K562 (cell line): ENCODE data around the gene KCP. TPM values are rescaled to one million over a fixed set of nuclear protein-coding genes. Genes with fewer than 3 reads are reported as not detected.

Experiments
- EZH2 ChIP-seq: IDR thresholded peaks from 2 replicates; pipeline ENCODE4 v1.6.1; 2012; ENCODE audit warnings: low read depth, mild to moderate bottlenecking, inconsistent platforms, low read length, borderline replicate concordance
- ILK ChIP-seq: fragments of 450-650 bp; IDR thresholded peaks from 2 replicates; pipeline ENCODE4 v1.6.1; 2016; ENCODE audit warnings: missing genetic modification characterization, low read depth, mild to moderate bottlenecking, missing compliant biosample characterization, moderate library complexity, borderline replicate concordance
- MCM7 ChIP-seq, 2 experiments: fragments of 450-650 bp; IDR thresholded peaks; 2 replicates each; pipeline ENCODE4 v1.6.1; 2016 to 2018
- MTF1 ChIP-seq: fragments of 250-450 bp; sonication (Bioruptor Pico); IDR thresholded peaks from 2 replicates; pipeline ENCODE4 v1.9.0; 2021; ENCODE audit warnings: moderate library complexity, mild to moderate bottlenecking, inconsistent platforms, borderline replicate concordance
- POLR2B ChIP-seq: fragments of 450-650 bp; IDR thresholded peaks from 2 replicates; pipeline ENCODE4 v1.6.1; 2018; ENCODE audit warnings: low read depth; ENCODE audit not compliant: partially characterized antibody
- RBM22 ChIP-seq: fragments of 200-400 bp; formaldehyde crosslinking; IDR thresholded peaks from 2 replicates; pipeline ENCODE4 v1.6.1; 2018; ENCODE audit warnings: low read length, low read depth; ENCODE audit not compliant: poor library complexity, severe bottlenecking
- RBM39 ChIP-seq: fragments of 200-400 bp; formaldehyde crosslinking; optimal IDR thresholded peaks from 2 replicates; pipeline ENCODE3; 2018; ENCODE audit warnings: low read depth, low read length
- ZNF561 ChIP-seq: fragments of 450-650 bp; formaldehyde crosslinking; conservative IDR thresholded peaks from 2 replicates; pipeline ENCODE4 v1.4.0; 2020; ENCODE audit warnings: mild to moderate bottlenecking, moderate library complexity
- polyA plus RNA-seq, 8 experiments: library from polyadenylated mRNA; depleted of rRNA in 4 of 8; stranded (reverse) in 5 of 8; unstranded in 3 of 8; fragments of >200 nt; fragmentation: Nextera tagmentation in 2 of 8; fragmentation: Illumina TruSeq in 1 of 8; extraction: Ambion mirVana in 2 of 8; extraction: Trizol in 1 of 8; gene quantifications; 2 replicates each; pipeline versions ENCODE4 v1.2.1 to v1.2.3, GENCODE V29; 2011 to 2014; ENCODE audit warnings: inconsistent platforms in 1 of 8, missing spikeins in 1 of 8
- total RNA-seq, 7 experiments: library from RNA; depleted of rRNA in 6 of 7; stranded (reverse); fragments of >200 nt in 6 of 7; fragmentation: Illumina TruSeq in 2 of 7; extraction: Trizol in 2 of 7; gene quantifications; 2 replicates each; pipeline versions ENCODE4 v1.2.1 to v1.2.3, GENCODE V29; 2011 to 2021; ENCODE audit warnings: low replicate concordance in 1 of 7
- TF ChIP-seq, protein P1 (sequence below), 2 experiments: fragments of 200-800 bp in 1 of 2; sonication (Bioruptor generic) in 1 of 2; sonication (generic) in 1 of 2; formaldehyde crosslinking in 1 of 2; IDR thresholded peaks in 1 of 2; conservative IDR thresholded peaks in 1 of 2; 2 replicates each; pipeline versions ENCODE4 v1.5.0 to v1.6.1; 2016 to 2020; ENCODE audit warnings: missing compliant biosample characterization in 1 of 2, missing genetic modification characterization in 1 of 2, missing genetic modification reagents in 1 of 2
- TF ChIP-seq, protein P2 (sequence below): fragments of 450-650 bp; IDR thresholded peaks from 2 replicates; pipeline ENCODE4 v1.6.1; 2016; ENCODE audit warnings: low read depth
- TF ChIP-seq, protein P3 (sequence below), 2 experiments: fragments of 250-450 bp in 1 of 2; fragments of 450-650 bp in 1 of 2; sonication (Bioruptor Pico) in 1 of 2; IDR thresholded peaks; 2 replicates each; pipeline versions ENCODE4 v1.6.1 to v1.8.0; 2016 to 2021; ENCODE audit warnings: mild to moderate bottlenecking in 2 of 2, moderate library complexity in 2 of 2, missing compliant biosample characterization in 1 of 2, missing genetic modification characterization in 1 of 2

The KCP gene
- total and polyA plus RNA-seq, 9 of the 15 experiments (the other 6 are each of a cell fraction or from before 2014, with no cell fraction given): 0.06 to 0.17 (median 0.12) TPM; not detected in 3

DNA sequence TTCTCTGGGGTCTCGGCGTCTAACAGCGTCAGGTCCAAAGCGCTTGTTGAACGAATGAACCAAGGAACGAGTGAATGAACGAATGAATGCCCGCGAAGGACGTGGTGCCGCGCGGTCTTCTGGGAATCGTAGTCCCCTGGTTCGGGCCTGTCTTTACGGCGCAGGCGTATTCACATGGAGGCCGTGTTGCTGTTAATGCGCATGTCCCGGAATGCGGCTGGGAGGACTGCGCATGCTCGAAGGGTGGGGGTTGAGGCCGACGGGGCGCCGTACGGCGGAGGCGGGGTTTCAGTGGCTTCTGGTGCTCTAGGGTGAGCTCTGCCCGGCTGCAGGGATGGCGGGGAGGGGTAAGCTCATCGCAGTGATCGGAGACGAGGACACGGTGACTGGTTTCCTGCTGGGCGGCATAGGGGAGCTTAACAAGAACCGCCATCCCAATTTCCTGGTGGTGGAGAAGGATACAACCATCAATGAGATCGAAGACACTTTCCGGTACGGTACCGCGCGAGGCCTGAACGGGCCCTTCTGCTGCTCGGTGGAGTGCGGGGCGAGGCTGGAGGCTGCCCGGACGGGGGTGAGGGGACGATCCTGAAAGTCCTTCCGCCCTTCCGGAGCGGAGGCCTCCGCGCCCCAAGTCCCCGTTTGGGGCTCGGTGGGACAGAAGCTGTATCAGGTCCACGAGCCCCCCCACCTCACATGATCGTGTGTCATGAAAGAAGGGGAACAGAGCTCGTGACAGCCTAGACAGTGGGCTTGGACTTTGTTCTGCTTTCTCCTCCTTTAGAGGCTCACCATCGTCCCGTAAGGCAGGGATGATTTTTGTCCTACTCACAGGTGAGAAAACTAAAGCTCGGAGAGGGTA is 47.7 kb downstream of the KCP start, which contains the start of gene ATP6V1F (continued):
- TF ChIP-seq, protein P1, sequence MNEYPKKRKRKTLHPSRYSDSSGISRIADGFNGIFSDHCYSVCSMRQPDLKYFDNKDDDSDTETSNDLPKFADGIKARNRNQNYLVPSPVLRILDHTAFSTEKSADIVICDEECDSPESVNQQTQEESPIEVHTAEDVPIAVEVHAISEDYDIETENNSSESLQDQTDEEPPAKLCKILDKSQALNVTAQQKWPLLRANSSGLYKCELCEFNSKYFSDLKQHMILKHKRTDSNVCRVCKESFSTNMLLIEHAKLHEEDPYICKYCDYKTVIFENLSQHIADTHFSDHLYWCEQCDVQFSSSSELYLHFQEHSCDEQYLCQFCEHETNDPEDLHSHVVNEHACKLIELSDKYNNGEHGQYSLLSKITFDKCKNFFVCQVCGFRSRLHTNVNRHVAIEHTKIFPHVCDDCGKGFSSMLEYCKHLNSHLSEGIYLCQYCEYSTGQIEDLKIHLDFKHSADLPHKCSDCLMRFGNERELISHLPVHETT (CRISPR knock-in tag; conservative IDR thresholded peaks at IDR 0.05 in 1 of 2, IDR thresholded peaks at IDR 0.05 in 1 of 2): no peak
- TF ChIP-seq ZNF561: no peak
- TF ChIP-seq, protein P2, sequence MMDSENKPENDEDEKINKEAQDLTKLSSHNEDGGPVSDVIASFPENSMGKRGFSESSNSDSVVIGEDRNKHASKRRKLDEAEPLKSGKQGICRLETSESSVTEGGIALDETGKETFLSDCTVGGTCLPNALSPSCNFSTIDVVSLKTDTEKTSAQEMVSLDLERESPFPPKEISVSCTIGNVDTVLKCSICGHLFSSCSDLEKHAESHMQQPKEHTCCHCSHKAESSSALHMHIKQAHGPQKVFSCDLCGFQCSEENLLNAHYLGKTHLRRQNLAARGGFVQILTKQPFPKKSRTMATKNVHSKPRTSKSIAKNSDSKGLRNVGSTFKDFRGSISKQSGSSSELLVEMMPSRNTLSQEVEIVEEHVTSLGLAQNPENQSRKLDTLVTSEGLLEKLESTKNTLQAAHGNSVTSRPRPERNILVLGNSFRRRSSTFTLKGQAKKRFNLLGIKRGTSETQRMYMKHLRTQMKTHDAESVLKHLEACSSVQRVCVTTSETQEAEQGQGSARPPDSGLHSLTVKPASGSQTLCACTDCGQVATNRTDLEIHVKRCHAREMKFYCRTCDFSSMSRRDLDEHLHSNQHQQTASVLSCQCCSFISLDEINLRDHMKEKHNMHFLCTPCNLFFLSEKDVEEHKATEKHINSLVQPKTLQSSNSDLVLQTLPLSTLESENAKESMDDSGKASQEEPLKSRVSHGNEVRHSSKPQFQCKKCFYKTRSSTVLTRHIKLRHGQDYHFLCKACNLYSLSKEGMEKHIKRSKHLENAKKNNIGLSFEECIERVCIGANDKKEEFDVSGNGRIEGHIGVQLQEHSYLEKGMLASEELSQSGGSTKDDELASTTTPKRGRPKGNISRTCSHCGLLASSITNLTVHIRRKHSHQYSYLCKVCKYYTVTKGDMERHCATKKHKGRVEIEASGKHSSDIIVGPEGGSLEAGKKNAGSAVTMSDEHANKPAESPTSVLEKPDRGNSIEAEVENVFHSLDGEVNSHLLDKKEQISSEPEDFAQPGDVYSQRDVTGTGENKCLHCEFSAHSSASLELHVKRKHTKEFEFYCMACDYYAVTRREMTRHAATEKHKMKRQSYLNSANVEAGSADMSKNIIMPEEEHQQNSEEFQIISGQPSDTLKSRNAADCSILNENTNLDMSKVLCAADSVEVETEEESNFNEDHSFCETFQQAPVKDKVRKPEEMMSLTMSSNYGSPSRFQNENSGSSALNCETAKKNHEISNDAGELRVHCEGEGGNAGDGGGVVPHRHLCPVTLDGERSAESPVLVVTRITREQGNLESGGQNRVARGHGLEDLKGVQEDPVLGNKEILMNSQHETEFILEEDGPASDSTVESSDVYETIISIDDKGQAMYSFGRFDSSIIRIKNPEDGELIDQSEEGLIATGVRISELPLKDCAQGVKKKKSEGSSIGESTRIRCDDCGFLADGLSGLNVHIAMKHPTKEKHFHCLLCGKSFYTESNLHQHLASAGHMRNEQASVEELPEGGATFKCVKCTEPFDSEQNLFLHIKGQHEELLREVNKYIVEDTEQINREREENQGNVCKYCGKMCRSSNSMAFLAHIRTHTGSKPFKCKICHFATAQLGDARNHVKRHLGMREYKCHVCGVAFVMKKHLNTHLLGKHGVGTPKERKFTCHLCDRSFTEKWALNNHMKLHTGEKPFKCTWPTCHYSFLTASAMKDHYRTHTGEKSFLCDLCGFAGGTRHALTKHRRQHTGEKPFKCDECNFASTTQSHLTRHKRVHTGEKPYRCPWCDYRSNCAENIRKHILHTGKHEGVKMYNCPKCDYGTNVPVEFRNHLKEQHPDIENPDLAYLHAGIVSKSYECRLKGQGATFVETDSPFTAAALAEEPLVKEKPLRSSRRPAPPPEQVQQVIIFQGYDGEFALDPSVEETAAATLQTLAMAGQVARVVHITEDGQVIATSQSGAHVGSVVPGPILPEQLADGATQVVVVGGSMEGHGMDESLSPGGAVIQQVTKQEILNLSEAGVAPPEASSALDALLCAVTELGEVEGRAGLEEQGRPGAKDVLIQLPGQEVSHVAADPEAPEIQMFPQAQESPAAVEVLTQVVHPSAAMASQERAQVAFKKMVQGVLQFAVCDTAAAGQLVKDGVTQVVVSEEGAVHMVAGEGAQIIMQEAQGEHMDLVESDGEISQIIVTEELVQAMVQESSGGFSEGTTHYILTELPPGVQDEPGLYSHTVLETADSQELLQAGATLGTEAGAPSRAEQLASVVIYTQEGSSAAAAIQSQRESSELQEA: peak; percentile 83
- no peak for TF ChIP-seq RBM39
- TF ChIP-seq RBM22: no peak
- TF ChIP-seq, protein P3, sequence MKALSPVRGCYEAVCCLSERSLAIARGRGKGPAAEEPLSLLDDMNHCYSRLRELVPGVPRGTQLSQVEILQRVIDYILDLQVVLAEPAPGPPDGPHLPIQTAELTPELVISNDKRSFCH (CRISPR knock-in tag; IDR thresholded peaks at IDR 0.05): no peak
- TF ChIP-seq, protein P3 (tag; IDR thresholded peaks at IDR 0.05): no peak
- no peak for TF ChIP-seq EZH2
- no peak for TF ChIP-seq ILK (tag)
- TF ChIP-seq MTF1: no peak
- TF ChIP-seq POLR2B: peak; percentile 92
- no peak for TF ChIP-seq MCM7 (IDR thresholded peaks at IDR 0.05)
